Fibroblast of lung (primary cell): ENCODE data around the gene PCK2. TPM values are rescaled to one million over a fixed set of nuclear protein-coding genes. Genes with fewer than 3 reads are reported as not detected.

ENCODE experiments used
- DNase-seq, 2 donors: peaks; one replicate each; pipeline versions ENCODE4 v3.0.0 to v3.0.0-alpha.2; 2010; ENCODE audit warnings: low read depth in 2 of 2
- H2AFZ ChIP-seq: 2 replicates; pipeline ENCODE4 v1.5.1; 2012; ENCODE audit warnings: low read length, control low read depth, inconsistent platforms
- H3K27ac ChIP-seq: 2 replicates; pipeline ENCODE4 v1.5.1; 2011; ENCODE audit warnings: low read length, control low read depth; ENCODE audit not compliant: insufficient read depth
- H3K27me3 ChIP-seq: 2 replicates; pipeline ENCODE4 v1.5.1; 2011; ENCODE audit warnings: mild to moderate bottlenecking, low read length; ENCODE audit not compliant: control insufficient read depth, insufficient read depth
- H3K36me3 ChIP-seq: 2 replicates; pipeline ENCODE4 v1.5.1; 2011; ENCODE audit warnings: low read length; ENCODE audit not compliant: control insufficient read depth, insufficient read depth
- H3K4me1 ChIP-seq: 2 replicates; pipeline ENCODE4 v1.5.1; 2011; ENCODE audit warnings: low read length; ENCODE audit not compliant: control insufficient read depth, insufficient read depth; ENCODE audit errors: extremely low read depth
- H3K4me2 ChIP-seq: 2 replicates; pipeline ENCODE4 v1.5.1; 2011; ENCODE audit warnings: low read length, control low read depth; ENCODE audit not compliant: insufficient read depth; ENCODE audit errors: extremely low read depth
- H3K4me3 ChIP-seq, 4 experiments: fragments of 200-600 bp in 1 of 4; sonication (generic) in 1 of 4; replicated peaks in 1 of 4; 2 replicates each; pipeline ENCODE4 v1.5.1; 2011 to 2016; ENCODE audit warnings: low read length in 4 of 4, low read depth in 3 of 4, mild to moderate bottlenecking in 3 of 4, control low read depth in 2 of 4, inconsistent platforms in 1 of 4, mixed read lengths in 1 of 4; ENCODE audit not compliant: insufficient read depth in 1 of 4; ENCODE audit errors: control extremely low read depth in 1 of 4
- H3K79me2 ChIP-seq: 2 replicates; pipeline ENCODE4 v1.5.1; 2012; ENCODE audit warnings: mild to moderate bottlenecking, low read length, inconsistent platforms; ENCODE audit not compliant: control insufficient read depth, insufficient read depth
- H3K9ac ChIP-seq: 2 replicates; pipeline ENCODE4 v1.5.1; 2011; ENCODE audit warnings: mild to moderate bottlenecking, low read length, control low read depth; ENCODE audit not compliant: insufficient read depth
- H3K9me3 ChIP-seq: 2 replicates; pipeline ENCODE4 v1.5.1; 2012; ENCODE audit warnings: low read depth, low read length; ENCODE audit not compliant: control insufficient read depth, insufficient read depth
- H4K20me1 ChIP-seq: 2 replicates; pipeline ENCODE4 v1.5.1; 2011; ENCODE audit warnings: low read length; ENCODE audit not compliant: control insufficient read depth, insufficient read depth; ENCODE audit errors: extremely low read depth
- EZH2 ChIP-seq: IDR thresholded peaks from 2 replicates; pipeline ENCODE4 v1.5.1; 2012; ENCODE audit warnings: low read length, control low read depth, mild to moderate bottlenecking; ENCODE audit errors: missing control alignments
- polyA plus RNA-seq, 2 donors: library from polyadenylated mRNA; depleted of rRNA in 1 of 2; stranded (reverse) in 1 of 2; unstranded in 1 of 2; fragments of >200 nt; gene quantifications; 2 replicates each; pipeline ENCODE4 v1.2.1, GENCODE V29; 2011 to 2012; ENCODE audit warnings: missing spikeins in 1 of 2
- total RNA-seq: library from RNA; depleted of rRNA; stranded (reverse); fragments of >200 nt; gene quantifications from 2 replicates; pipeline ENCODE4 v1.2.1, GENCODE V29; 2014
- TF ChIP-seq, protein P1 (sequence below), 2 donors: IDR thresholded peaks in 1 of 2; conservative IDR thresholded peaks in 1 of 2; 1 replicate in 1 of 2; 2 replicates in 1 of 2; pipeline ENCODE4 v1.5.1; 2011 to 2012; ENCODE audit warnings: low read length in 2 of 2, control low read depth in 1 of 2, inconsistent platforms in 1 of 2, low read depth in 1 of 2, mild to moderate bottlenecking in 1 of 2

Gene PCK2
- total and polyA plus RNA-seq, 2 donors (not counting 1 experiment from before 2014, with no cell fraction given) = 15.9 to 71.3 TPM

DNA sequence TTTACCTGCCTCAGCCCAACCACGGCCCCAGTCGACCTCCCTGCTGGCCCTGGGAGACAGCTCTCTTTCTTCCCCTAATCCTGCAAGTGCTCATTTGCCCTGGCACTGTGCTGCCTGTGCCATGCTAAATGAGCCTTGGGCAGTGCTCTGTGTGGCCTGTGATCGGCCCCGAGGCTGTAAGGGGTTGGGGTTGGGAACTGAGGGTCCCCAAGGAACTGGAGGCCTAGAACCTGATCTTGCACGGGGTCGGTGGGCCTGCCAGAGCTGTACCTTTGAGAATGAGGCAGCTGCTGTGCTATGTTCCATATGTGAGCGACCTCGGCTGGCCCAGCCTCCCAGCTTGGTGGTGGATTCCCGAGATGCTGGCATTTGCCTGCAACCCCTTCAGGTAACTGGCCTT, 56.0 kb downstream of the PCK2 start:
- H3K4me3 ChIP-seq = no peak overlapping the region
- H3K79me2 ChIP-seq = peaks cover 26% of the 10 kb centered on the region
- no peaks in the 10 kb centered on the region for H4K20me1 ChIP-seq
- no peaks in the 10 kb centered on the region for H3K27me3 ChIP-seq
- no peak overlapping the region for H3K4me2 ChIP-seq
- H3K36me3 ChIP-seq = peaks cover 20% of the 10 kb centered on the region
- no peak for DNase-seq
- no peak overlapping the region for H3K27ac ChIP-seq
- peaks cover 5% of the 10 kb centered on the region for H3K4me1 ChIP-seq
- TF ChIP-seq, protein P1, sequence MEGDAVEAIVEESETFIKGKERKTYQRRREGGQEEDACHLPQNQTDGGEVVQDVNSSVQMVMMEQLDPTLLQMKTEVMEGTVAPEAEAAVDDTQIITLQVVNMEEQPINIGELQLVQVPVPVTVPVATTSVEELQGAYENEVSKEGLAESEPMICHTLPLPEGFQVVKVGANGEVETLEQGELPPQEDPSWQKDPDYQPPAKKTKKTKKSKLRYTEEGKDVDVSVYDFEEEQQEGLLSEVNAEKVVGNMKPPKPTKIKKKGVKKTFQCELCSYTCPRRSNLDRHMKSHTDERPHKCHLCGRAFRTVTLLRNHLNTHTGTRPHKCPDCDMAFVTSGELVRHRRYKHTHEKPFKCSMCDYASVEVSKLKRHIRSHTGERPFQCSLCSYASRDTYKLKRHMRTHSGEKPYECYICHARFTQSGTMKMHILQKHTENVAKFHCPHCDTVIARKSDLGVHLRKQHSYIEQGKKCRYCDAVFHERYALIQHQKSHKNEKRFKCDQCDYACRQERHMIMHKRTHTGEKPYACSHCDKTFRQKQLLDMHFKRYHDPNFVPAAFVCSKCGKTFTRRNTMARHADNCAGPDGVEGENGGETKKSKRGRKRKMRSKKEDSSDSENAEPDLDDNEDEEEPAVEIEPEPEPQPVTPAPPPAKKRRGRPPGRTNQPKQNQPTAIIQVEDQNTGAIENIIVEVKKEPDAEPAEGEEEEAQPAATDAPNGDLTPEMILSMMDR (conservative IDR thresholded peaks at IDR 0.05 in 1 of 2, IDR thresholded peaks at IDR 0.05 in 1 of 2; ENCODE audit: low read depth in 1 of 2, low read length in 2 of 2) = no peak
- no peak for TF ChIP-seq EZH2
- H3K9ac ChIP-seq = no peak overlapping the region
- no peak overlapping the region for H2AFZ ChIP-seq
- H3K9me3 ChIP-seq = no peaks in the 10 kb centered on the region

GRCh38 chr14:24150567-24150966, 56.5 kb downstream of the PCK2 start:
- no peak for DNase-seq
- H4K20me1 ChIP-seq = no peaks in the 10 kb centered on the region
- H3K27me3 ChIP-seq = no peaks in the 10 kb centered on the region
- no peaks in the 10 kb centered on the region for H3K4me1 ChIP-seq
- no peak overlapping the region for H3K4me2 ChIP-seq
- H3K4me3 ChIP-seq = no peak overlapping the region
- peaks cover 23% of the 10 kb centered on the region for H3K36me3 ChIP-seq
- no peak overlapping the region for H3K9ac ChIP-seq
- H3K9me3 ChIP-seq = no peaks in the 10 kb centered on the region
- H3K27ac ChIP-seq = no peak overlapping the region
- TF ChIP-seq EZH2 = no peak
- TF ChIP-seq, protein P1 (conservative IDR thresholded peaks at IDR 0.05 in 1 of 2, IDR thresholded peaks at IDR 0.05 in 1 of 2; ENCODE audit: low read depth in 1 of 2, low read length in 2 of 2) = no peak
- H2AFZ ChIP-seq = no peak overlapping the region
- H3K79me2 ChIP-seq = peaks cover 22% of the 10 kb centered on the region

DNA sequence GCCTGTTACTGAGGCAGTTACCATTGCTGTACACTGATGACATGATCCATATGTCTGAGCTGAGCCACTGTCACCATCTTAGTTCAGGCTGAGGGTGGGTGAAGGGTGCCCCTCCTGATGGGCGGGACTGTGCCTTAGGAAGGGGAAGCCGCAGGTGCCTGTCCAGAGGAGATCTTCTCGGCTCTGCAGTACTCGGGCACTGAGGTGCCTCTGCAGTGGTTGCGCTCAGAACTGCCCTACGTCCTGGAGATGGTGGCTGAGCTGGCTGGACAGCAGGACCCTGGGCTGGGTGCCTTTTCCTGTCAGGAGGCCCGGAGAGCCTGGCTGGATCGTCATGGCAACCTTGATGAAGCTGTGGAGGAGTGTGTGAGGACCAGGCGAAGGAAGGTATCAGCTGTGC, 56.9 kb downstream of the PCK2 start:
- no peaks in the 10 kb centered on the region for H3K4me1 ChIP-seq
- H3K27me3 ChIP-seq = no peaks in the 10 kb centered on the region
- H3K36me3 ChIP-seq = peaks cover 24% of the 10 kb centered on the region
- peaks cover 18% of the 10 kb centered on the region for H3K79me2 ChIP-seq
- no peak overlapping the region for H3K4me2 ChIP-seq
- no peak overlapping the region for H3K4me3 ChIP-seq
- DNase-seq = no peak
- H2AFZ ChIP-seq = no peak overlapping the region
- H3K9me3 ChIP-seq = no peaks in the 10 kb centered on the region
- no peak overlapping the region for H3K27ac ChIP-seq
- H4K20me1 ChIP-seq = no peaks in the 10 kb centered on the region
- H3K9ac ChIP-seq = no peak overlapping the region
- TF ChIP-seq, protein P1 (conservative IDR thresholded peaks at IDR 0.05 in 1 of 2, IDR thresholded peaks at IDR 0.05 in 1 of 2; ENCODE audit: low read depth in 1 of 2, low read length in 2 of 2) = no peak
- no peak for TF ChIP-seq EZH2
